ENCODE measurements around the gene LRRC27. TPM values are rescaled to one million over a fixed set of nuclear protein-coding genes. Genes with fewer than 3 reads are reported as not detected.

LRRC27 gene
- total and polyA plus RNA-seq, 10 donors = 6.1 to 29.9 (median 16.6) TPM

DNA sequence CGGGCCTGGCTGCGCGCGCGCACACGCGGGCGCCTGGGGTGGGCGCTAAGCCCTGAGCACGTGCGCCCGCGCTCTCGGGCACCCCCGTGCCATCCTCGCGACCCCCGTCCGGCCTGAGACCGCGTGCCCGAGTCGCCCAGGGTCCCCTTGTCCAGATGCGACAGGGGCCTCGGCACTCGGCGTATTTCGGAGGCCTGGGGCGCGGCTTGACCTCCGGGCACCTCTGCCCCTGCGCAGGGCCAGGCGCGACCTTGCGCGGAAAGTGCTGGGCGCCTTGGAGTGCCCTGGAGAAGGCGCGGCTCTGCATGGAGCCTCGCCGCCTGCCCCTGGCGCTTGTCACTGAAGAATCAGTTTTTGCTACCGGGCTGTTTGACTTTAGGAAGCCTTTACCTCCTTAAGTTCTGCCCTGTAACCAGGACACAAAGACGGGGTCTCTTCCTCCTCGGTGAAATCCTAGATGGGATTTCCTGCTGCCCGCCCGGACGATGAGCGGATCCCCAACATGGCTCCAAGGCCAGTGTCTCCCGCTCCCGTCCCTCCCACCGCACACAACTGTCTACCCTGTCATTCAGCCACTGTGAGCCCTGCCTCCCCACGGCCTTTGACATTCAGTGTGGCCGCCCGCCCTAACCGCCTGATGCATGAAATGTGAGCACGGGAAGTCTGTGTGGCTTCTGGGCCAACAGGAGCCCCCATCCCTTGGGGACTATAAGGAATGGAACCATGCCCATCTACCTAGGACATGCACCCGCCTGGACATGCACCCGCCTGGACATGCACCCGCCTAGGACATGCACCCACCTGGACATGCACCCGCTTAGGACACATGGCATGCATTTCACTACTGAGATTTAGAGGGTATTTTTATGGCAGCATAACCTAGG, 23.2 kb upstream of the LRRC27 start:
- no peaks in the 10 kb centered on the region for H3K36me3 ChIP-seq
- H3K9me3 ChIP-seq = peaks cover 0 to under 1% (median 0%) of the 10 kb centered on the region in 8 donors
- intact Hi-C loops (cut with DNase I; ENCODE audit: low total_unique reads) = no loop called here
- TF ChIP-seq, protein P1, sequence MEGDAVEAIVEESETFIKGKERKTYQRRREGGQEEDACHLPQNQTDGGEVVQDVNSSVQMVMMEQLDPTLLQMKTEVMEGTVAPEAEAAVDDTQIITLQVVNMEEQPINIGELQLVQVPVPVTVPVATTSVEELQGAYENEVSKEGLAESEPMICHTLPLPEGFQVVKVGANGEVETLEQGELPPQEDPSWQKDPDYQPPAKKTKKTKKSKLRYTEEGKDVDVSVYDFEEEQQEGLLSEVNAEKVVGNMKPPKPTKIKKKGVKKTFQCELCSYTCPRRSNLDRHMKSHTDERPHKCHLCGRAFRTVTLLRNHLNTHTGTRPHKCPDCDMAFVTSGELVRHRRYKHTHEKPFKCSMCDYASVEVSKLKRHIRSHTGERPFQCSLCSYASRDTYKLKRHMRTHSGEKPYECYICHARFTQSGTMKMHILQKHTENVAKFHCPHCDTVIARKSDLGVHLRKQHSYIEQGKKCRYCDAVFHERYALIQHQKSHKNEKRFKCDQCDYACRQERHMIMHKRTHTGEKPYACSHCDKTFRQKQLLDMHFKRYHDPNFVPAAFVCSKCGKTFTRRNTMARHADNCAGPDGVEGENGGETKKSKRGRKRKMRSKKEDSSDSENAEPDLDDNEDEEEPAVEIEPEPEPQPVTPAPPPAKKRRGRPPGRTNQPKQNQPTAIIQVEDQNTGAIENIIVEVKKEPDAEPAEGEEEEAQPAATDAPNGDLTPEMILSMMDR (IDR thresholded peaks at IDR 0.05 in 8 of 11, conservative IDR thresholded peaks at IDR 0.05 in 3 of 11) = no peak
- TF ChIP-seq POLR2AphosphoS5 (IDR thresholded peaks at IDR 0.05) (no peak), POLR2A (IDR thresholded peaks at IDR 0.05) (no peak)
- peaks cover 6 to 26% (median 20%) of the 10 kb centered on the region in 6 donors for H3K4me1 ChIP-seq
- peaks cover 0 to 44% (median 0%) of the 10 kb centered on the region in 7 donors for H3K27me3 ChIP-seq (replicated peaks in 1 of 7)
- WGBS, 5 donors = 18 to 61% (median 23%) methylated on average over 18 to 61 of the region's 61 CpGs
- peak overlapping the region; percentile 92 to 99 (median 94) for H3K4me3 ChIP-seq
- peak overlapping the region; percentile 14 to 87 (median 80) for H3K27ac ChIP-seq
- DNase-seq = peak; percentile 89

DNA sequence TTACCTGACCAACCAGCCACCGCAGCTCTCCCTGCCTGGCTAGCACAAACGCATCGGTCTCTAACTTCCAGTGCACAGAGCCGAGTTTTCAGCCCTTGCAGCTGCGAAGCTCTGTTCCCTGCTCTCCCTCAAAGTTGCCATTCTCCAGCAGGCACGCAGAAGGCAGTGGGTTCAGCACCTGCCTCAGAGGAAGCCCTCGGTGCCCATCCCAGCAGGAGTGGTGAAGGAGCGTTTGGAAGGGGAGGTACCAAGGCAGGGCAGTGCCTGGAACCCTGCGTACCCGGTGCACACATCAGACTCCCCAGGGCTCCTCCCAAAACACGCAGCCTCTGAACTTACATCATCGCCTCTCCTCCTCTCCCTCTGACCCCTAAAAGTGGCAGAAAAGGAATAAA, 22.5 kb upstream of the LRRC27 start:
- H3K4me1 ChIP-seq = peaks cover 6 to 26% (median 20%) of the 10 kb centered on the region in 6 donors
- intact Hi-C loops (cut with DNase I; ENCODE audit: low total_unique reads) = no loop called here
- TF ChIP-seq POLR2A (IDR thresholded peaks at IDR 0.05) = no peak
- TF ChIP-seq, protein P1 (IDR thresholded peaks at IDR 0.05 in 8 of 11, conservative IDR thresholded peaks at IDR 0.05 in 3 of 11) = no peak
- TF ChIP-seq POLR2AphosphoS5 (IDR thresholded peaks at IDR 0.05) = no peak
- DNase-seq = peak; percentile 75
- WGBS, 5 donors = 89 to 92% (median 89%) methylated on average over 12 of the region's 12 CpGs
- peaks cover 0 to 42% (median 0%) of the 10 kb centered on the region in 7 donors for H3K27me3 ChIP-seq (replicated peaks in 1 of 7)
- no peak overlapping the region for H3K4me3 ChIP-seq
- peaks cover 0 to 6% (median 0%) of the 10 kb centered on the region in 8 donors for H3K9me3 ChIP-seq
- H3K27ac ChIP-seq = no peak overlapping the region
- no peaks in the 10 kb centered on the region for H3K36me3 ChIP-seq

DNA sequence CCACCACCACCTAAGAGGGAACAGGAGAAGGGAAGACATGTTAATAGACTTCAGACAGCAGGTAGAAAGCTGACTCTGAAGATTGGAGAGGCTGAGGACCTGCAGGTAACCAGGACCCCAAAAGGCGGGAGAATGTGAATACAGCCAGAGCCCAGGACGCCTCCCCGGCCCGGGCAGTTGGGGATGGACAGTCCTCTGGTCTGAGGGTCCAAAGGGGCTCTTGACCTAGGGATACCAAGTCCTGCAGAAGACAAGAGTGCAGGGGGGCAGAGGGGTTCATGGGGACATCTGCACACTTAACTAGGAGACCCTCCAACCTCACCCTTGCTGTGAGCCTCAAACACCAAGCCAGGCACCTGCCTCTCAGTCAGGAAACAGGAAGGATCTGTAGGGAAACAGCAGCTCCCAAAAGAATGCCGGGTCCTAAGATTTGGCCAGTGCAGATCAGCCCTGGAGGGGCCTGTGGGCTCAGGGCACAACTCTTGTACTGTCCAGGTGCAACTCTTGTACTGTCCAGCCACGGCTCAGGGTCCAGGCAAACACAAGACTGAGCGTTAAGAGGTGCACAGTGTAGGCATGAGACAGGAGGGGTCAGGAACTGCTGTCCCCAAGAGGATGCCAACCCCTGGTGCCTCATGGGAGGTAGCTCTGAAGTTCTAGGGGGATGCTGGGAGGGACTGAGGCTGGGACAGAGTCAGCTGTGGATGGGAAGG, 22.0 kb upstream of the LRRC27 start:
- Histone ChIP-seq H3K27me3 (replicated peaks in 1 of 7) (peaks cover 0 to 38% (median 0%) of the 10 kb centered on the region in 7 donors), H3K36me3 (no peaks in the 10 kb centered on the region), H3K9me3 (peaks cover 0 to 6% (median 0%) of the 10 kb centered on the region in 8 donors), H3K4me3 (no peak overlapping the region), H3K27ac (no peak overlapping the region), H3K4me1 (peaks cover 6 to 26% (median 20%) of the 10 kb centered on the region in 6 donors)
- TF ChIP-seq POLR2A (IDR thresholded peaks at IDR 0.05) (no peak), POLR2AphosphoS5 (IDR thresholded peaks at IDR 0.05) (no peak)
- TF ChIP-seq, protein P1 (IDR thresholded peaks at IDR 0.05 in 8 of 11, conservative IDR thresholded peaks at IDR 0.05 in 3 of 11) = no peak
- intact Hi-C loops (cut with DNase I; ENCODE audit: low total_unique reads) = no loop called here
- peak; percentile 71 for DNase-seq
- WGBS, 5 donors = 82 to 91% (median 87%) methylated on average over 7 of the region's 7 CpGs

Measured in spleen (tissue), 11 donors.